EH (cell line): Measurements from ENCODE around the gene RALGDS.
A peak's percentile ranks its signal among the peaks of the same experiment; 100 is the strongest.

Experiments used
- DNase-seq: peaks from one replicate; pipeline ENCODE4 v3.0.0-alpha.2; 2015; ENCODE audit warnings: low read depth

Gene RALGDS

GRCh38 chr9:133119103-133119845, 1.8 kb downstream of the RALGDS start:
- DNase-seq: peak; percentile 33

GRCh38 chr9:133118568-133118967, 2.5 kb downstream of the RALGDS start:
- DNase-seq: no peak

- DNase-seq: no peak
These were observed 2.9 kb downstream of the RALGDS start for GRCh38 chr9:133118179-133118520.

GRCh38 chr9:133117271-133118178, 3.5 kb downstream of the RALGDS start:
- DNase-seq: peak; percentile 47

GRCh38 chr9:133116346-133117231, 4.5 kb downstream of the RALGDS start:
- DNase-seq: no peak

- peak; percentile 69 for DNase-seq
These were observed 5.3 kb downstream of the RALGDS start for GRCh38 chr9:133115604-133116345.

- no peak for DNase-seq
These were observed 6.0 kb downstream of the RALGDS start for GRCh38 chr9:133114886-133115603.

GRCh38 chr9:133113949-133114885, 6.8 kb downstream of the RALGDS start:
- DNase-seq: peak; percentile 78

GRCh38 chr9:133113163-133113948, 7.7 kb downstream of the RALGDS start:
- peak; percentile 75 for DNase-seq

GRCh38 chr9:133112663-133113026, 8.4 kb downstream of the RALGDS start:
- DNase-seq: no peak

- DNase-seq: no peak
These were observed 9.0 kb downstream of the RALGDS start for GRCh38 chr9:133111808-133112662.

- no peak for DNase-seq
These were observed 10.9 kb downstream of the RALGDS start for GRCh38 chr9:133109931-133110650.

- DNase-seq: no peak
These were observed 12.0 kb downstream of the RALGDS start for GRCh38 chr9:133108794-133109641.

GRCh38 chr9:133107961-133108793, 12.9 kb downstream of the RALGDS start:
- DNase-seq: no peak

GRCh38 chr9:133107245-133107722, 13.8 kb downstream of the RALGDS start:
- DNase-seq: no peak
